Renal cortical epithelial cell (primary cell): Measurements from ENCODE around the gene SUPT20H. TPM values are rescaled to one million over a fixed set of nuclear protein-coding genes. Genes with fewer than 3 reads are reported as not detected.

Experiments used
- DNase-seq: peaks from one replicate; pipeline ENCODE4 v3.0.0-alpha.2; 2011; ENCODE audit warnings: low read depth
- total RNA-seq: library from RNA; depleted of rRNA; stranded (reverse); fragments of >200 nt; gene quantifications from 2 replicates; pipeline ENCODE4 v1.2.3, GENCODE V29; 2014

The SUPT20H gene
- total RNA-seq = 44.3 and 61.5 TPM in 2 replicates

DNA sequence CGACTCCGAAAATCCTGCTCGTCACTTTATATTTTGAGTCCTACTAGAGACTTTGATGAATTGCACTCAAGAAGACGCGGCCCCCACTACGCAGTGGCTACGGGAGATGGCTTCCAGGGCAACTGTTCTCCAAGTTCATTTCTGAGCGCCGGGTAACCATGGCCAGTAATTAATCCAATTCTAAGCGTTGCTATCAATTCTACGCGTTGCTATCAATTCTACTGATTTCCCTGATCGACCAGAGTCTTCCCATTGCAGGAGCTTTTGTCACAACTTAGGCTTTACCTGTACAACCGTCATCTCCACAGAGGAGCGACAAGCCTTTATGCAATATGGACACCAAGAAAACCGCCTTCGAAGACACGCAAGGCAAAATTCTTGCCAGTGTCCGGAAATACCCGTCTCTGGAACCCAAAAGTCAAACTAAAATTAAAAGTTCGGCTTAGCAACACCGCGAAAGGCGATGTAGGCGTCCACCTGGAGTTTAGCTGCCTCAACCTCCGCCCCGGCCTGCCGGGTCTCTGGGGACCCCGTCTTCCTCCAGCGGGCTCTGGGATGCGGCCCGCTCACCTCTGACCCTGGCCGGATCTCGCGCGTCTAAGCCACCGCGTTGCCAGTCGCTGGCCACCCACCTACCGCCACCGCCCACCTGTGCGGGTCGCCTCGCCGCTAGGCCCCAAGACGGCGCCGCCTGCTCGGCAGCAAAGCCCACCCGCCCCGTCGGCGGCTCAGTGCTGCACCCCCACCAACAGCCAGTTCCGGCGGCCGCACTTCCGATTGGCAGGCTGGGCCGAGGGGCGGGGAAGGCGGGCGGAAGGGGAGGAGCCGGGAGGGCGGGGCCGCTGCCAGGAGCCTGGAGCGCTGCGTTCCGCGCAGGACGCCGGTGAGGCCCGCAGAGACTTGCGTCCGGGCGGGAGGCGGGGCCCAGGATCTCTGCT is at the start of gene SUPT20H:
Gene SUPT20H, minus strand, starts transcription at position 779 of the 938 bp plus-strand sequence. CDS start 8,198 bp downstream, outside the sequence.
- DNase-seq = peak; percentile 76

DNA sequence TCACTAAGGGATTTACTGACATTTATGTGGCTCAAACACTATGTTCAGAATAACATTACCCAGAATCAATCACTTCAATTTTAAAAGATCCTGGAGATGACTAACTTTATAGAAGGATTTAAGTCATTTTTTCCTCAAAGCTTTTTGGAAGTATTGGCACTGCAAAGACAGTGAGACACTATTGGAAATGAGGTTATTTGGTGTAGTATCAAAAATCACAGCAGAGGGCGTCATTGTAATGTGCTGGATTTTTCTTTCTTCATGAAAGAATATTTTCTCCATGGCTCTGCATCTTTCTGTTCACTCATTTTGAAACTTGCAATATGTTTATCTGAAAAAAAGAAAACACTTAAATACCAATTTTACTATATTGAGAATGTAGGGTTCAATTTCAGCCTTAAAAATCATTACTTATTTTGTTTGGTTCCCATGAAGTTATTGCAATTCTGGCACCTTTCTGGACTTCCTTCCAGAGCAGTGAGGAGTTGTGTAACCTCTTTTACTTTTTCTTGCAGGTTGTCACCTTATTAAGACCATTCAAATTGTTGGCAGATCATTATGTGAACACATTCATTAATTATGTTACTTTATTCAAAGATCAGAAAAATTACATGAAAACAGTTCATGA is 49.7 kb upstream of the SUPT20H start:
- DNase-seq = peak; percentile 35

DNA sequence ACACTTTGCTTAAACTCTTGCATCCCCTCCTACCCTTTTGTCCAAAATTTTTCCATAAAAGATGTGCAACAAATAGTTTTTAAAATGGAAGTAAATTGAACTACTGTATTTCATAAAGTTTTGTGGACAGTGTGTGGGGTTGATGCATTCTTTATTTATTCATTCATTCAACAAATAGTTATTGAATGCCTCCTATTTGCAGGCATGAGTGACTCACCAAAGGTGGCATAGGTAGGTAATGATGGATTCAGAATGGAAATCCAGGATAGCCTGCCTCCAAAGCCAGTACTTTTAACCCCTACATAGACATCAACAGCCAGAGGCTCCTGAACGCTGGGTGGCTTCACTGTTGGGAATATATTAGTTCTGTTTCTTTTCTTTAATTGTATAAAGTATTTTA is 48.4 kb upstream of the SUPT20H start:
- no peak for DNase-seq

DNA sequence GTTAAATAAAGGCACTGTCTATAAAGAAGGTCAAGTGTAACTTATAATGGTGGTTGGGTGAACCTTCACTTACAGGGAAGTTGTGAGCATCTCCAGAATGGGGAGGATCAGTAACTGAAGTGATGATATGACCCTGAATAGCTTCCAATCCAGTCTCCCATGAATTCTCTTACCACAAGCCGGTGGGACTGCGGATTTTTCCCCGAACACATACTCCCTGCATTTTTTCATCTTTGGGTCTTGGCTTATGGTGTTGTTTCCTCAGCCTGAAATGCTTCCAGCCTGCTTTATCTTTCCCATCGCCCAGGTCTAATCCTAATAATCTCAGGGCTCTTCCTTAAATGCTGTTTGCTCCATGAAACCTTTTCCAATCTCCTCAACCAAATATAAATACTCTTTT is 48.0 kb upstream of the SUPT20H start:
- DNase-seq = no peak

DNA sequence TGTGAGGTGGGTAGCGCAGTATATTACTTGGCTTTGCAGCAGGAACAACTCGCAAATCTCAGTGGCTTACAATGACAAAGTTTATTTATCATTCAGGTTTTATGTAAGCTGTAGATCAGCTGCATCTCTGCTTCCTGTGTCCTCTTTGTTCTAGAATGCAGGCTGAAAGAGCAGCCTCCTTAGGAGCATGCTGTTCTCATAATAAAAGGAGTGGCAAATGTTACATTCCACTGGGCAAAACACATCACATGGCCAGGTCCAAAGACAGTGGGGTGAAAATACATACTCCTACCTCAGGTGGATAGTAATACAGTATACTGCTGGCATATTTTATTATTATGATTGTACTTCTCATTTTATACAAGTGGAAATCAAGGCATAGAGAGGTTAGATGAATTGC is 47.2 kb upstream of the SUPT20H start:
- peak; percentile 3 for DNase-seq

DNA sequence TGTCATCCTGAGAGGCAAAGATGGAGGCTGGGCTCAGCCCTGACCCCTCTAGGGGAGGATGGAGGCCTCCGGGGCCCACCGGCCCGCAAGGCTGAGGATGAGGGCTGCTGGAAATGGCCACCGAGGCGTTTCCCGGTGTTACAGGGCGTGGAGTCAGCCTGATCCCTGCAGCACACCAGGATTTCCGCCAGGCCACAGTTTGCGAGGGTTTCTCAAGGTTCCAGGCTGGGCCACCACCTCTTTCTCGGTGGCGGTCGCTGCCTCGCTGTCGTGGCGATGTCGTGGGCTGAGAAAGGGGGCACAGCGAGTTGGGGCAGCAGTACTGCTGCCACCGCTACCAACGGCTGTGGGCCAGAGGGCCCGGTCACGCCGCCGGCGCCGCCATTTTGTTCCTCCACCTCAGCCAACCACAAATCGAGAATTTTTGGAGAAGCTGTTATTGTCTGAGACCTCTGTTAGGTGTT is 45.8 kb upstream of the SUPT20H start, which contains the start of gene CSNK1A1L:
Gene CSNK1A1L, minus strand, starts transcription at position 414 of the 464 bp plus-strand sequence. Its CDS starts 408 bp downstream, at position 6.
- no peak for DNase-seq

DNA sequence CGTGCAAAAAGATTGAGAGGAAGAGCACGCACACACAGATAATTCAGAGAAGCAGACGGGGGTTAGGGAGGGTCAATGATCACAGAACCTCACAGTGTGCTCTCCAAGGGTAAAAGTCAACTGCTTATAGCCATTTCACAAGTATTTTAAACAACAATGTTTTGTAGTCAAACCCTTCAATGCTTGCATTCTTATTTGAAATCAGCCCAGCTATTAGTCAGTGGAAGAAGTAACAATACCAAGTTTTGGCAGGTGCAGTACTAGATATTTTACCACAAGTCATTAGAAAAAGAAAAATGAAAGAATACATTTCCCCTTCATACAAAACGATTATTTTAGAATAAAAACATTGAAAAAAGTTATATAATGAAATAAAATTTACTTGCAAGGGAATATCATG is 43.4 kb upstream of the SUPT20H start:
- no peak for DNase-seq

DNA sequence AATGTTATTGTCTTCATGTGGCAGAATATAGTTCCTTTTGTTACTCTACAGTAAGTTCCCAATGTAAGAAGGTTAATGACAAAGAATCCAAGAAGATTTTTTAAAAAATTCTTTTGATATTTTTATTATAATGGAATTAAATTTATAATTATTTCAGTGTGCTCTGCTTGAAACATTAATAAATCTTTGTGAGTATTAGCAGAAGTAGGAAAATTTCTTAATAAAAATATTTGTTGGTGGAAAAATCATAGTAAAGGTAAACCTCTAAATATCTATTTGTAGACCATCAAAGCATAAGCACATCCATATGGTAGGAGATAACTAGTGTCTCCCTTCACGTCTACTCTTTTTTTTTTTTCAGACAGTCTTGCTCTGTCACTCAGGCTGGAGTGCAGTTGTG is 41.7 kb upstream of the SUPT20H start:
- DNase-seq = no peak

DNA sequence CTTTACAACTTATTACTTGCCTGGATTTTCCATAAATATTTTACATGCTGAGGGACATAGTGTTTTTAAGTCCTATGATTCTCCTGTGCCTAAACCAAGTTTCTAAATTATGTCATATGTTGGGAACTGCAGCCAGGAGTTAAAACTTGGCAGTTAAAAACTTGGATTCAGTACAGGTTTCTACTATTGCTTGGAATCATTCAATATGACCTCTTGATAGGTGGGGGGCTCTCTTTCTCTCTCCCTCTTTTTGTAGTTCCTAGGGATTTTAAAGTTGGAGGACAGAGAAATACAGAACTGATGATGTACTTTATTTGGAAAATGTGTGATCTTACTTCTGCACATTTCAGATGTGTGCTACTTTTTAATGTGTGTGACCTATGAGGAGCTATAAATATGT is 41.2 kb upstream of the SUPT20H start:
- DNase-seq = no peak

DNA sequence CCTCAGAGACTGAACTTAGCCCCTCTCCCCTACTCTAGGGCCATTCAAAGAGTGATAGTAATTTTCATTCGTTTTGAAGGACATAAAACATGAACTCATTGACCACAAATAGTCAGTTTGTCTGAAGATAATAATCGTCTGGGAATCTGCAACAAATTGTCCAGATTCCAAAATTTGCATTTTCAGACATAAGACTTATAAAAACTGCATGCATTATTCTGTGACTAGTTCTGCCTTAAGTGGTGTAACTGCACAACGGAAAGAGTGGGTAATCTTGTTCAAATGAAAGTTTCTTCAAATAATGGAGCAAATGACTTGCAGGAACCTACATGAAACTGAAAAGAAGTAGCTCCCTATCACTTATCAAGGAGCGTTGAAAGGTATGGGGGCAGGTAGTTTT is 37.6 kb upstream of the SUPT20H start:
- DNase-seq = no peak

DNA sequence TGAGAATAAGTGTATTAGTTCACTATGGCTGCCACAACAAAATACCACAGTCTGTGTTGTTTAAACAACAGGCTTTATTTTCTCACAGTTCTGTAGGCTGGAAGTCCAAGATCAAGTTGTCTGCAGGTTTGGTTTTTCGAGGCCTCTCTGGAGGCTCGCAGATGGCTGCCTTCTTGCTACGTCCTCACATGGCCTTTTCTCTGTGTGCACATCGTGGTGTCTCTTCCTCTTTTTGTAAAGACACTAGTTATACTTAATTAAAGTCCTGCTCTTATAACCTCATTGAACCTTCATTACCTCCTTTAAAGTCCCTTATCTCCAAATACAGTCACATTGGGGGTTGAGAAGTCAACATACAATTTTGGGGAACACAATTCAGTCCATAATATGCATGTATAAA is 35.4 kb upstream of the SUPT20H start:
- no peak for DNase-seq

DNA sequence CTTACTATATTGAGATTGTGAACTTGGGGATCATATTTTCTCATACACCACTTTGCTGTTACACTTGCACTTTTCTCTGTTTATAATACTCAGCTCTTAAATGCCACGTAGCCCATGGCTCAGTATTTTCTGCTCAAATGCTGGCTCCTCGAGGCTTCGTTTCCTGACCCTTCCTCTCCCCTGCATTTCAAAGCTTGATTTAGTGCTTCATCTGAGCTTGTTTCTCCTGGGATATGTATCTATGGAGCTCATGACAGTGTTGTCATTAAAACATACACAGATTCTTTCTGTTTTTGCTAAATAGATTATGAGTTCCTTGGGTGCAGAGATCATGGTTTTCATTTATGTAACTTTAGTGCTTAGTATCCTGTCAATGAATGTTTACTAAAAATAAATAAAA is 34.6 kb upstream of the SUPT20H start:
- DNase-seq = no peak

DNA sequence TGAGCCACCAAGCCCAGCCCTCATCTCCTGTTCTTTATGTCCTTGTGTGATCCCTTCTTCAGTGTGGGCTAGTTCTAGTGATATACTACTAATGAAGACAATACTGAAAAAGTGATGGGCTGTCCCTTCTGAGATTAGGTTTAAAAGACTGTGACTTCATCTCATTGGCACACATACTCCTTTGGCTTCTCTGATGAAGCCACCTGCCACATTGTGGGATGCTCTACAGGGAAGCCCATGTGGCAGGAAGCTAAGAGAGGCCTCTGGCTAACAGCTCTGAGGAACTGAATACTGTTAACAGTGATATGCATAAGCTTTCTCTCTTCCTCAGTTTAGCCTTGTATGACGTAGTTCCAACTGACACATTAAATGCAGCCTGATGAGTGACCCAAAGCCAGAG is 32.3 kb upstream of the SUPT20H start:
- DNase-seq = no peak

DNA sequence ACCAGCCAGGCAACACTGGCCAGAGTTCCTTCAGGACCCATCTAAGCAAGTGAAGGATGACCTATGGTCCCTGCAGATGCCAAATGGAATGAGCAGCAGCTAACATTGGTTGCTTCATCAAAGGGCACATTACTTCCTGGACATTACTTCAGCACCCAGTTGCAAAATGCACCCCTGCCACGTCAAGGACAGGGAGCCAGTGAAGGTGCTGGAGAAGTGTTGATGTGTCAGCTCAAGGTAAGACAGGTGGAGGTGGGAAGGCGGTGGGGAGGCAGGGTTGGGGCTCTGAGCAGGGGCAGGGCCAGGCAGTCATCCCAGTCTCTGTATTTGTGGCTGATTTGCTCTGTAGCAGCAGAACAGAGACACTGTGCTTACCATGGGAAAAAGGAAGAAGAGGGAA is 31.4 kb upstream of the SUPT20H start:
- DNase-seq = no peak

DNA sequence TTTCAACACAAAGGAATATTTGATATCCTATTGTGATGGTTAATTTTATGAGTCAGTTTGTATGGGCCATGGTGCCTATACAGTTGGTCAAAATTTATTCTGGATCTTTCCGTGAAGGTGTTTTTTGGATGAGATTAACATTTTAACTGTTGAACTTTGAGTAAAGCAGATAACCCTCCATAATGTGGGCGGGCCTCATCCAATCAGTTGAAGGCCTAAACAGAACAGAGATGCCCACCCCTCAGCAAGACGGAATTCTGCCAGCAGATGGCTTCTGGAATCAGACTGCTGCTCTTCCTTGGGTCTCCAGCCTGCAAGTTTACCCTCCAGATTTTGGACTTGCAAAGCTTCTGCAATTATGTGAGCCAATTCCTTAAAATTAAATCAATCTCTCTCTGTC is 30.0 kb upstream of the SUPT20H start:
- no peak for DNase-seq

DNA sequence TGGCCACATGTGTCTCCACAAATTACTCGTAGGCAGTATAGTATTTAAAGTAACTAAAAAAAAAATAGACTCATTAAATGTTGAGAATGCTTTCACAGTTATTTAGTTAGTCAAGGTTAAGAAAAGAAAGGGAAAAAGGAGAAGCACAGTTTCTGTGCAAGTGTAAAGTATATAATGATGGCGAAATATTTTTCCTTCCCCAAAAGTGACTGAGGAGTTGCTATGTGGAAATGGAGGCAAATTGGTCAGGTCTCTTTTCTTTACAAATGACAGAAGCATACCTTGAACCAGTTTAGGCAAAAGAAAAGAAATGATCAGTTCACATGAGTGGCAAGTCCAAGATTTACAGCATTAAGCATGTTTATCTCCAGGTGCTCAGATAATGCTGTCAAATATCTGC is 28.0 kb upstream of the SUPT20H start:
- no peak for DNase-seq

DNA sequence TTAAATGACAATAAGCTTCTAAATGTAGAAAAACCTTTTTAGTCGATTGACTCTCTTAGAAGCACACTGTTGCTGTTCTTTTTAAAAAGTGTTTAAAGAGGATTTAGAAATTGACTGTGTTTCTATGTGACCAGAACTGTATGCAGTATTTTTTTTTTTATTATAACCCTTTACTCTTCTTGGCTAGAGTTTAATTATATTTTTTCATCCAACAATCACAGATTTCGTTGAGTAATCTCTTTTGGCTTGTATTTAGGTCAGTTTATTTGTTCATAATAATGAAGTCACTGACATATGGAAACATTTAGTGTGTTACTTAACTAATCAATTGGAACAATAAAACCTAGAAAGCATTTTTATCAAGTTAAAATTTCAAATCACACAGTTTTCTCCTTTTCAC is 26.1 kb upstream of the SUPT20H start:
- no peak for DNase-seq

DNA sequence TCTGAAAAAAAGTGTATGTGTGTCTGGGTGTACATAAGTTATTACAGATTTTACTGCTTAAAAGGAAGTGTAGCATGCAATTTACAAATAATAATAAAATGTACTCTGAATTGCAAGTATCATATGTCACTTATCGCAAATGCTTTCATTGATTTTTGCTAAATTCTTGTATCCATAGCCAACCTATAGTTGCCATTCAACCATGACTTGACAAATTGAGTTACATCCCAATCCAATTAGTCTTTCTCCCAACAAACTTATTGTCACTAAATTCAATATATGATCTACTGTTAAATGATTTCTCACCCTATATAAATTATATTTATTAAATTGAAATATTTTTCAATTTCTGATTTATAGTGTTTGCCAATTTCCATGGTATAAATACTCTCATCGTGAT is 17.3 kb upstream of the SUPT20H start:
- DNase-seq = no peak

DNA sequence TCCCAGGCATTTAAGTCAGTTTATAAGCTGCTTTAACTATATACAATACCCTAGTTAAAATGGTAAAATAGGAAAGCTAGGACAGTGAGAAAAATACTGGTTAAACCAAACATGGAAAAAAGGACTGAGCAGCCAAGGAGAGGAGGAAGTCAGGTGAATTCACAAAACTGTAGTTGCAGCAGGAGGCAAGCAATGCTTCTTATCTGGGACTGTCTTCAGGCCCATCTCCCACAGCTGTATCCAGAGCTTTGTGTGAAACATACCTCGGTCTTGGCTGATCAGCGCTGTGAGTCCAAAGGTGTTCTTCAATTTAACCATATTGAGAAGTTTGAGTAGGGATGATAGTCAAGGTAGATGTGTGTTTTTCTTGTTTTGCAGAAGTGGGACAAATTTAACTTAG is 15.7 kb upstream of the SUPT20H start:
- no peak for DNase-seq

DNA sequence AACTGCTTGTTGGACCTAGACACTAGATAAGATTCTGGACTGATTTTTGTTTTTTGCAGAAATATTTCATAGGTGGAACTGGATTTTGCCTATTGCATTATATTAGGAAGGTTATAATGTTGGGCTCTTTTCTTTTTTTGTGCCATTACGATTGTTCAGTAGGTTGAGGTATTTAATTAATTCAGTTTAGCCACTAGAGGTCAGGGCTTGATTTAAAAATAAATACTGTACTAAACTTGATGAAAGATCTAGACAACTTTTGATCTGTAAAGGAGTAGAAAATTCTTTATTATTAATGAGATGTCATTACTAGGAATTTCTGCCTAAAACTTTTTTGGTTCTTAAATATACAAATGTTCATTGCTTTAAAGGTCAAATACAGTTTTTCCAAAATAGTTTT is 15.2 kb upstream of the SUPT20H start:
- peak; percentile 47 for DNase-seq

DNA sequence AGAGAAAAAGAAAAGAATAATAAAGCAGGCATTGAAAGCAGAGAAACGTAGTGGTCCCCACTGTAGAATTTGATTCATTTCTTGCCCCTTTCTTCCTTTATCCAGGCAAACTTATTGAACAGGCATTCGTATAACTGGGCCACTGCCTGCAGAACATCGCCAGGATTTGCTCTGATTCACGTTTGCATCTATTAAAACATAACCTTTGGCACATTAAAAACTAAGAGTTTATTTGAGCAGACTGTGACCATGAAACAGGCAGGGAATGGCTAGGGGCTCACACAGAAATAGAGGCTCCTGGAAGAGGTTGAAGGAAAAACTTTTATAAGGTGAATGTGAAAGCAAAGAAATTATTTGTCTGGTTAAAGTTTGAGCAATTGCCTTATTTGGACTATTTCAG is 12.5 kb upstream of the SUPT20H start:
- no peak for DNase-seq

DNA sequence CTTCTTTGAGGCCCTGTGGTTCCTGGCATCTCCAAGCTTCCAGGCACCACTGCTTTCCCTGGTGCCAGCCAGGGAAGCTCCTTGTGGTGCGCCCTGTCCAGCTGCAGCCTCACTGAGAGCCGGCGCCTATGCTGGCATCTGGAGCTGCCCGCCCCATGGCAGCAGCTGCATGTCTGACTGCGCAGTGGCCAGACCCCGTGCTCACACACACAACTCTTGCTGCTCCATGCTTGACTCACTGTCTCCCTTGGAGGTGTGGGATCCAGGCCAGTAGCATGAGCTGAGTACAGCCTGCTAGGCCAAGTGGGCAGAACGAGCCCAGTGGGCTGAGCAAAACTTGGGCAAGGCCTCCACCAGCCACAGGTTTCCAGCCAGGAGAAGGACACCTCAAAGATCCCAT is 11.5 kb upstream of the SUPT20H start:
- DNase-seq = no peak

DNA sequence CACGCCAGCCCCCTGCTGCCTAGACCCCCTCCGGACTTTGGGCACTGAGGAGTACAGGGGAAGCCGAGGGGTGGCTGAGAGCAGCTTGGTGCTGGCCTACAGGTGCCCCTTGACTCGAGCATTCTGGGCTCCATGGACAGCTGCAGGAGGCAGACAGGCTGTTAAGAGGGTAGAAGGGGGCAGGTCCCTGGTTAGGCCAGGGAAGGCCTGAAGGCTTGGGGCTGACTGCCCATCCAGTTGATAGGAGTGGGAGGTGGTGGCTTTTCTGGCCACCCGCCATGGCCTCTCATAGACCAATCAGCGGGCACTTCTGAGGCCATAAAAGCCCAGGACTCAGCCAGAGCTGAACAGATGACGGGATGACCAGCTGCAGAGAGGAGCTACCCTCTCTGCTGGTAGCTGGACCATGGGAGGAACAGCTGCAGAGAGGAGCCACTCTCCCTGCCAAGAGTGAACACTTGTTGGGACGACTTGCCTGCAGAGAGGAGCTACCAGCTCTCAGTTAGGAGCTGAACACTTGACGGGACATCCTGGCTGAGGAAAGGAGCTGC is 10.7 kb upstream of the SUPT20H start:
- no peak for DNase-seq
